HFF-Myc (cell line): ENCODE data around the gene TNNC1.

Experiments
- DNase-seq: peaks from one replicate; pipeline ENCODE4 v3.0.0-alpha.2; 2011; ENCODE audit warnings: low read depth; ENCODE audit errors: extremely low read depth
- H3K4me3 ChIP-seq: replicated peaks from 2 replicates; pipeline ENCODE4 v1.5.1; 2011; ENCODE audit warnings: low read depth, mild to moderate bottlenecking, control low read depth, low read length
- TF ChIP-seq, protein P1 (sequence below): IDR thresholded peaks from 2 replicates; pipeline ENCODE4 v1.5.1; 2012; ENCODE audit warnings: mild to moderate bottlenecking, low read depth, low read length, control low read depth; ENCODE audit errors: missing control alignments

TNNC1 gene

DNA sequence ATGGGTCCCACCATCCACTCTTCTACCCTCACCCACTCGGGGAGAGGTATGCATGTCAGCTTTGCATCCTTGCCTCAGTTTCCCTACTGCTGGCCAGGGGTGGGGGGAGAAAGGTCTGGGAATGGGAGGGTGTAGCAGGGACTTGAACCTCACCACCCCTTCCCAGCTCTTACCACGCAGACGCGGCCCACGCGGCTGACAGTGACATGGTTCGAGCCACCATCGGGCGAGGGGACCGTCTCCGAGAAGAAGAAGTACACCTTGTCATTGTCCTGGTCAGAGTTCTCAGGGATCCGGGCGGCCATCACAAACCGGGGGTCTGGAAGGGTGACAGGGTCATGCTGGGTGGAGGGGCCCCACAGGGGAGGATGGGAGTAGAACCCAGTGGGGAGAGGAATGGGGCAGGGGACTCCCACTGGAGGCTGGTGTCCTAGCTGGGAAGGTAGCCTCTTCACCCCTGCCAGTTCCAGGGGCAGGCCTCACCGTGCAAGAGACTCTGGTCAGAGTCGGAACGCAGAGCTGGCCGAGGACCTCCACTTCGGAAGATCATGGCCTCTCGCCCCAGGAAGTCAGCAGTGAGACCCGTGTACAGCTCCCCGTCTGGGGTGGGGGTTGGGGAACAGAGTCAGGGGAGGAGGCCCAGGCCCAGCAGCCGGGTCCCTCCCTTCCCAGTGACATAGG is 12.6 kb downstream of the TNNC1 start:
- TF ChIP-seq, protein P1, sequence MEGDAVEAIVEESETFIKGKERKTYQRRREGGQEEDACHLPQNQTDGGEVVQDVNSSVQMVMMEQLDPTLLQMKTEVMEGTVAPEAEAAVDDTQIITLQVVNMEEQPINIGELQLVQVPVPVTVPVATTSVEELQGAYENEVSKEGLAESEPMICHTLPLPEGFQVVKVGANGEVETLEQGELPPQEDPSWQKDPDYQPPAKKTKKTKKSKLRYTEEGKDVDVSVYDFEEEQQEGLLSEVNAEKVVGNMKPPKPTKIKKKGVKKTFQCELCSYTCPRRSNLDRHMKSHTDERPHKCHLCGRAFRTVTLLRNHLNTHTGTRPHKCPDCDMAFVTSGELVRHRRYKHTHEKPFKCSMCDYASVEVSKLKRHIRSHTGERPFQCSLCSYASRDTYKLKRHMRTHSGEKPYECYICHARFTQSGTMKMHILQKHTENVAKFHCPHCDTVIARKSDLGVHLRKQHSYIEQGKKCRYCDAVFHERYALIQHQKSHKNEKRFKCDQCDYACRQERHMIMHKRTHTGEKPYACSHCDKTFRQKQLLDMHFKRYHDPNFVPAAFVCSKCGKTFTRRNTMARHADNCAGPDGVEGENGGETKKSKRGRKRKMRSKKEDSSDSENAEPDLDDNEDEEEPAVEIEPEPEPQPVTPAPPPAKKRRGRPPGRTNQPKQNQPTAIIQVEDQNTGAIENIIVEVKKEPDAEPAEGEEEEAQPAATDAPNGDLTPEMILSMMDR, result no peak
- no peak for DNase-seq
- no peak overlapping the region for H3K4me3 ChIP-seq

DNA sequence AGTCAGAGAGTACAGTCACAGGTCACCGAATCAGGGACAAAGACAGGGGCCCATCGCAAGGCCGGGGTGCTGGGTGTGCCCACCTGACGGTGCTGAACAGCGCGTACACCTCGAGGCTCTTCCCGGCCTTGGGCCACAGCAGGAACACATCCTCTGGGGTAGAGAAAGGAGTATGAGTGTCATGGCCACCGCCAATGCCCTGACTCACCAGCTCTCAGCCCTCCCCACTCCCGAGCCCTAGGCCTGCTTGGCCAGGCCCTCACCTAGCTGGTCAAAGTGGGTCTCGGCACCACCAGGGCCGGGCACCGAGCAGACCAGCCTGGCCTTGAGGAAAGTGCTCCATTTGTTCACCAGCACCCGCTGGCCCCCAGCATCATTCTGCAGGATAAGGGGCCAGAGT is 13.2 kb downstream of the TNNC1 start:
- no peak for DNase-seq
- TF ChIP-seq, protein P1, result no peak
- no peak overlapping the region for H3K4me3 ChIP-seq

DNA sequence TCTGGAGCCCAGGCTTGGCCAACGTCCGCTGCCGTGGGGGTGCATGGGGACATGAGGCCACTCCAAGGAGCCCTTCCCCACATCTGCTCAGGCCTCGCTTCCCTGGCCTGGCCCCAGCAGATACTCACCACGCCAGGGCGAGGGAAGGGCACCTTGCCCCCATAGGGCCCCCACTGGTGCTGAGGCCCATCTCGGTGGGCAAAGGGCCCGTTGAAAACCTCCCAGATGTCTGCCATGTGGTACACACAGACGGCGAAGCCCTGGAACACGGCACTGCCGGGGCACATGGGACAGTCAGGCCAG is 13.6 kb downstream of the TNNC1 start:
- no peak overlapping the region for H3K4me3 ChIP-seq
- TF ChIP-seq, protein P1, result no peak
- DNase-seq, result no peak

DNA sequence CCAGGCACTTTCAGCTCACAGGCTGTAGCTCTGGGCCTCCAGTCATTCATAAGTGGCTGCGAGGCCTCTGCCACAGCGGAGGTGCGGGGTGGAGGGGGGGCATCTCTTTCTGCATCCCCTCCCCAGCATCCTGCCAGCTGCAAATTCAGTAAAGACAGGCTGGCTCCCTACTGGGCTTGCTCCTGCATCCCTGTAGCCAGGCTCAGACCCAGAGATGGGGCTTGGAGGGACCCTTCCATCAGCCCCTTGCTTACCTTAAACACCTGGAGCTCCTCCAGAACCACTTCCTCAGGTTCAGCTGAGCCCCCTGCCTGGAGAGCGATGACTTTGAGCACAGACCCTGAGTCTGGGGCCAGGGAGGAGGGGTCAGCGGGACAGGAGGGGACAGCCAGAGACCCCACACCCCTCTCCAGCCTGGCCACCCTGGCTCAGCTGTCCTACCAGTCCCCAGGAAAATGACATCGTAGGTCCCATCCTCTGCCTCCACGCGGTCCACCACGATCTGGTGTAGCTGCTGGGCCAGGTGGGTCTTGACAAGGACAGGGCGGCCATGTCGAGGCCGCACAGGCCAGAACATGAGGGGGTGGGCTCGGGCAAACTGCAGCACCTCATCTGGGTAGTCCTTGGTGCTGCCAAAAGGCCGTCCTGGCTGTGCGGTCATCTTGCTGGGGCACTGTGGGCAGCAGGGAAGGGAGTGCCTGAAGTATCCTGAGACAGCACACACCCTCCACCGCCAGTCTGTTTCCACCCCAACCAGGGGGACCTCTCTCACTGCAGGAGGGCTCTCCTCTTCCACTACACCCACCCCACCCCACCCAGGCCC is 14.2 kb downstream of the TNNC1 start:
- no peak for DNase-seq
- TF ChIP-seq, protein P1, result no peak
- H3K4me3 ChIP-seq, result no peak overlapping the region

DNA sequence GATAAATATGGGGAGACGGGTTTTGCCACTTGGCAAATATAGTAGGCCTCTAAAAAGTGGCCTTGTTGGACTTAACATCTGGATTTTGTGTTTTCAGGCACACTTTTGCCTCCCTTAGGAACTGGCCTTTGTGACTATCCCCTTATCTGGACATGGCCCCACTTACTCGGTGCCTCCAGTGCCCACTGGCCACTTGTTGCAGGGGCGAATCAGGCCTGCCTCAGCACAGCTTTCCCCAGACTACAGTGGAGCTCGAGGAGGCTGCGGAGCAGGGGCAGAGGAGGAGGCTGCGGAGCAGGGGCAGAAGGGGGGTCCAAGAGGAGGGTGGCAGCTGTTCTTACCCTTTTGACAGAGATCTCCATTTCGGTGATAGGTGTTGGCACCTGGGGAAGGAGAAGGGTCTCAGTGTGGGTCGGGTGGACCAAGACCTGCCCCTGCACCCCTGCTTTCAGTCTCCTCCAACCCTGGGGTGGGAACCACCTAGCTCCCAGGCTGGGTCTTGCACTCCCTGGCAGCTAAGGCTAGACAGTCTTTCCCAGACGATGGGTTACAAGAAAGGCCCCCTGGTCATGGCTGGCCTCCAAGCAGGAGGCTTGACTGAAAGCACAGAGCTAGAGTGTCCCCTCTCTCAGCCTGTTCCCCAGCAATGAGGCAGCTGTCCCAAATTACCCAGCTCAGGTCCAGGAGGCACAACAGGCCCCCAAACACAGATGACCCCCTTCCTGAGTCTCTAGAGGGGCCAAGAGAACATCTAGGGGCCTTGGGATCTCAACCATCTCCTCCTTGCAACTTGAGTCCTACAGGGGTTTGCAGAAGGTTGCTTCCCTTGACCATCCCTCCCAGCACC is 15.0 kb downstream of the TNNC1 start:
- TF ChIP-seq, protein P1, result no peak
- DNase-seq, result no peak

DNA sequence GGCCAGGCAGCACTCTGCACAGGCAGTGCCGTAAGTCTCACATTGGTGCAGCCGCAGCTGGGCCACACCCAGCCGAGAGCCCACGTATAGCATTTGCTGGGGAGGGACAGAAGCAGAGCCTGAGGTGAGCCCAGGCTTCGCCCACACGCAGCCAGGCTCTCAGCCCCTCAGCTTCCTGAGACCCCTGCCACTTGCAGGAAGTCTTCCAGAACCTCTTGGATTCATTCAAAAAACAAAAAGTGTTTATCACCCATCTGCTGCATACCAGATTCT is 15.8 kb downstream of the TNNC1 start:
- TF ChIP-seq, protein P1, result no peak
- no peak overlapping the region for H3K4me3 ChIP-seq
- no peak for DNase-seq

More for the DNA sequence above, 15.0 kb downstream of the TNNC1 start:
- H3K4me3 ChIP-seq, result no peak overlapping the region
